Stomach (tissue), 4 donors: ENCODE results near the gene DNM3.

ENCODE experiments used
- EP300 ChIP-seq: sonication (generic); formaldehyde crosslinking; IDR thresholded peaks from one replicate; pipeline ENCODE4 v1.6.1; 2017; ENCODE audit warnings: antibody characterized with exemption
- TF ChIP-seq, protein P1 (sequence below), 7 experiments: fragments of 450-650 bp in 4 of 7; fragments of 200-600 bp in 3 of 7; sonication (generic) in 3 of 7; IDR thresholded peaks; one replicate each; pipeline ENCODE4 v1.5.1; 2016 to 2019; ENCODE audit warnings: antibody characterized with exemption in 7 of 7, control low read depth in 2 of 7, mild to moderate bottlenecking in 1 of 7

DNA sequence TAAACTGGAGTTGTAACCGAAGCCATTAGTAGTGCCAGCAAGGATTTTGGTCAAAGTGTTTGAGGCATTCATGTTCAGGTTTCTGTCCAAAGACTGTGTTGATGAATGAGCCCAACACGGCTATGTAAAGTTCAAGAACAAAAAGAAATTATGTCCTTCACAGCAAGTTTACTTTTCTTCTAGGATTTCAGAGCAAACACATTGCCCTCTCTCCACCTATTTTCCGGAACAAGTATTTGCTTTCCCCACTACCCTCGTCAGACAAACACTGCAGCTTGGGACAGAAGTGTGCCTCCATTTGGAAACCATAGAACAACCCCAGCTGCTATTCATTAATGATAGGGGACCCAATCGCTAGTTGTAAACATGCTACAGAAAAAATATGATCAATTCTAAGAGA, 427.8 kb downstream of the DNM3 start:
- TF ChIP-seq, protein P1, sequence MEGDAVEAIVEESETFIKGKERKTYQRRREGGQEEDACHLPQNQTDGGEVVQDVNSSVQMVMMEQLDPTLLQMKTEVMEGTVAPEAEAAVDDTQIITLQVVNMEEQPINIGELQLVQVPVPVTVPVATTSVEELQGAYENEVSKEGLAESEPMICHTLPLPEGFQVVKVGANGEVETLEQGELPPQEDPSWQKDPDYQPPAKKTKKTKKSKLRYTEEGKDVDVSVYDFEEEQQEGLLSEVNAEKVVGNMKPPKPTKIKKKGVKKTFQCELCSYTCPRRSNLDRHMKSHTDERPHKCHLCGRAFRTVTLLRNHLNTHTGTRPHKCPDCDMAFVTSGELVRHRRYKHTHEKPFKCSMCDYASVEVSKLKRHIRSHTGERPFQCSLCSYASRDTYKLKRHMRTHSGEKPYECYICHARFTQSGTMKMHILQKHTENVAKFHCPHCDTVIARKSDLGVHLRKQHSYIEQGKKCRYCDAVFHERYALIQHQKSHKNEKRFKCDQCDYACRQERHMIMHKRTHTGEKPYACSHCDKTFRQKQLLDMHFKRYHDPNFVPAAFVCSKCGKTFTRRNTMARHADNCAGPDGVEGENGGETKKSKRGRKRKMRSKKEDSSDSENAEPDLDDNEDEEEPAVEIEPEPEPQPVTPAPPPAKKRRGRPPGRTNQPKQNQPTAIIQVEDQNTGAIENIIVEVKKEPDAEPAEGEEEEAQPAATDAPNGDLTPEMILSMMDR (IDR thresholded peaks at IDR 0.05): no peak
- no peak for TF ChIP-seq EP300
